ENCODE data around the gene TCF12.
"Not testable (repeated sequence)": the region's sequence is repeated elsewhere in the genome, so short reads cannot be mapped to it uniquely, and the experiment has no call there.

Gene TCF12

GRCh38 chr15:56948000-56948763 lies 29.7 kb downstream of the TCF12 start:
- DNase-seq, result no peak

GRCh38 chr15:56948764-56949101 lies 30.3 kb downstream of the TCF12 start:
- DNase-seq, result no peak

GRCh38 chr15:56950979-56951378 lies 32.5 kb downstream of the TCF12 start:
- no peak for DNase-seq

DNA sequence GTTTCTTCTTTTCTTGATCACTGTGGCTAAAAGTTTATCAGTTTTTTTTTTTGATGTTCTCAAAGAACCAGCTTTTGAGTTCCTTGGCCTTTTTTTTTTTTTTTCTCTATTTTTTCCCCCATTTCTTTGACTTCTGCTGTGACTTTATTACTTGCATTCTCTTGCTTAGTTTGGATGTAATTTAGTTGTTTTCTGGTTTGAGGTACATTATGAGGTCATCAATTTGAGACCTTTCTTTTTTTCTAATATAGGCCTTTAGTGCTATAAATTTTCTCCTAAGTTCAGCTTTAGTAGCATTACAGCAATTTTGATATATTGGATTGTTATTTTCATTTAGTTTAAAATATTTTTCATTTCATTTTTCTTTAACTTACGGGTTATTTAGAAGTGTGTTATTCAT lies 35.3 kb downstream of the TCF12 start:
- no peak for DNase-seq

- not testable (repeated sequence) for DNase-seq
These were observed 36.6 kb downstream of the TCF12 start for GRCh38 chr15:56955011-56955410.

DNA sequence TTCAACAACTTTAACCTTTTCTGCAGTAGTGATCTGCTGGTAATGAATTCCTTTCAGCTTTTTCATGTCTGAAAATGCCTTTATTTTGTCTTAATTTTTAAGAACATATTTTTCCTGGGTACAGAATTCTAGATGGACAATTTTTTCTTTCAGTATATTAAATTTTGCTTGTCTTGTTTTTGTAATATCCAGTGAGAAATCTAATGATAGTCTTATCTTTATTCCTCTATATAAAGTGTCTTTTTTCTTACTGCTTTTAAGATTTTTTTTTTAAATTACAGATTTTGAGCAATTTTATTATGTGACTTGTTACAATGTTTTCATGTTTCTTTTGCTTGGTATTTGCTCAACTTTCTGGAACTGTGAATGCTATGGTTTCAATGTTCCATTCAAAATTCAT lies 38.1 kb downstream of the TCF12 start:
- no peak for DNase-seq

GRCh38 chr15:56957812-56958406 lies 39.5 kb downstream of the TCF12 start:
- DNase-seq, result no peak

- DNase-seq, result no peak
These were observed 40.8 kb downstream of the TCF12 start for GRCh38 chr15:56959318-56959648.

DNA sequence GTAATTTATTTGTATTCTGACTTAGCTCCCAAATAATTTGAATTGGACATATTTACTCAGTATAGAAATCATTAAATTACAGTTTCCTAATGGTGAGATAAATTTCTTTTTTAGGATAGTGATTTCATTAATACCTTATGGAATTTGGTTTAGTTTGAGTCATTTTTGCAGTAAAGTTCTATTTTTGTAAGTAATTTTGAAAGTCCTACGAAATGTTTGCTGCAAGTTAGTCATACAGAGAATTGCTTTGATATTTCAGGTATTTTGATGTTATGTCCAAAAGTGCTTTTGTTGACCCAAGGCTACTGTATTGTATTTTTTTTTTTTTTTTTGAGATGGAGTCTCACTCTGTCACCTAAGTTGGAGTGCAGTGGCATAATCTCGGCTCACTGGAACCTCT lies 41.7 kb downstream of the TCF12 start:
- no peak for DNase-seq

GRCh38 chr15:56963126-56963525 lies 44.7 kb downstream of the TCF12 start:
- DNase-seq, result no peak

GRCh38 chr15:56963710-56964109 lies 45.3 kb downstream of the TCF12 start:
- DNase-seq, result no peak

DNA sequence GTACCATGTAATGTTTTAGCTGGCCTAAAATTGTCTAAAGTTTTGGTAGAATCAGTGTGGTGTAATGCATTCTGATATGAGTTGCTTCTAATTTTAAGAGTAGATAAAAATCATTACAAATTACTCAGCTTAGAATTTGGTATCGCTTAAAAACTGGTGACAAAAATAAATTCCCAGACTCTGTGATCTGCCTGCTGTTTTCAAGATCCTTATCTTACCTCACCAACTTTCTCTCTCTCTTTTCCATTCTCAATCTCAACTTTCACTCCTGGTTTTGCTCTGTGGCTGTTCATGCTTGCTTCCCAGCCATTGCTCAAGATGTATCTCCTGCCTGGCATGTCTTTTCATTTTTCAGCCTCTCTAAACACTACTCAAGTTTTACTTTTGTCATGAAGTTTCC lies 45.7 kb downstream of the TCF12 start:
- DNase-seq, result no peak

- no peak for DNase-seq
These were observed 47.0 kb downstream of the TCF12 start for GRCh38 chr15:56965231-56966013.

- DNase-seq, result no peak
These were observed 48.9 kb downstream of the TCF12 start for GRCh38 chr15:56967336-56967735.

DNA sequence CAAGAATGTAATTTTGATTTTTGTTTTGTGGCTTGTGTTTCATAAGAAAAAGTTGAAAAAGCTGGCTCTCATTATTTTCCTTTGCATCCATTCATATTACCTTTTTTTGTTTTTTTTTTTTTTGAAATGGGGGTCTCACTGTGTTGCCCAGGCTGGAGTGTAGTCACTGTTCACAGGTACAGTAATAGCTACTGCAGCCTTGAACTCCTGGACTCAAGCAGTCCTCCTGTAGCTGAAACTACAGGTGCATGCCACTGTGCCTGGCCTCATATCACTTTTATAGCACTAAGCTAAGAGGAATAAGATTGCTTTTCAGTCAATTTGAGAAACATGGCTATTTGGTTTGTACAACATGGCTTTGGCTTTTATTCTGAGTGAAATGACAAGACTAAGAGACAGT lies 49.8 kb downstream of the TCF12 start:
- no peak for DNase-seq

- no peak for DNase-seq
These were observed 50.4 kb downstream of the TCF12 start for GRCh38 chr15:56968821-56969220.

DNA sequence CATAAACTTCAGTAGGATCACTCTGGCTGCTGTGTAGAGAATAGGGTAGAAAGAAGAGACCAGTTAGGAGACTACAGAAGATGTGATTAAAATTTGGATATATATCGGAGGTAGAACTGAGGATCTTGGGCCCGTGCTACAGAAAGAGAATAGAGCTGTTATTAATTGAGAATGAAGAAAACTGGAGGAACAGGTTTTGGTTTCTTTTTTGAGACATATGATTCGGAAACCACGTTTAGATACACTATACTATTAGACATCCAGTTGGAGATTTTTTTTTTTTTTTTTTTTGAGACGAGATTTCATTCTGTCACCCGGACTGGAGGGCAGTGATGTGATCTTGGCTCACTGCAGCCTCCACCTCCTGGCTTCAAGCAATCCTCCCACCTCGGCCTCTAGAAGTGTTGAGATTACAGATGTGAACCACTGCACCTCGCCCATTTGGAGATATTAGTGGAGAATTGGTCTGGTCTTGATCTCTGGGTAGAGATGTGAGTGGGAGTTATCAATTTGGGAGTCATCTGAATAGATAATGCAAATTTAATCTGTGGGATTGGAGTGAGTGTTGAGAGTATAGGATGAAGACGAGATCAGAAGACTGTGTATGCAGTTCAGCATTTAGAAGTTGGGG lies 50.9 kb downstream of the TCF12 start:
- DNase-seq, result no peak

GRCh38 chr15:56971571-56971970 lies 53.1 kb downstream of the TCF12 start:
- no peak for DNase-seq

- no peak for DNase-seq
These were observed 53.6 kb downstream of the TCF12 start for GRCh38 chr15:56972016-56972415.

DNA sequence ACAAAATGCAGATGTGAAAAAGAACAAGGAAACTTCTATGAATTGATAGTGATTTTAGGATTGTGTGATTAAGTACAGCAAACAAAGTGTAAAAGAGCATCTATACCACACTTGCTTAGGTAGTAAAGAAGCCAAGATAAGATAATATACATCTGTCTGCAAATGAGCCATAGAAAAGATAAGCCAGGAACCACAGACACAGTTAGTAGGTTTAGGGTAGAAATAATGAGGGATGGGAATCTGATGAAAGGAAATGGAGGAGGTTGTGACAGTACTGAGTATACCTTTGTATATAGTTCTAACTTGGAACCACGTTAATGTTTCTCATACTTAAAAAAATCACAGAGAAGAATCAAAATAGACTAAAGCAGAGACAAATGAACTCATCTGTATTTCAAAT lies 54.0 kb downstream of the TCF12 start:
- DNase-seq, result no peak

DNA sequence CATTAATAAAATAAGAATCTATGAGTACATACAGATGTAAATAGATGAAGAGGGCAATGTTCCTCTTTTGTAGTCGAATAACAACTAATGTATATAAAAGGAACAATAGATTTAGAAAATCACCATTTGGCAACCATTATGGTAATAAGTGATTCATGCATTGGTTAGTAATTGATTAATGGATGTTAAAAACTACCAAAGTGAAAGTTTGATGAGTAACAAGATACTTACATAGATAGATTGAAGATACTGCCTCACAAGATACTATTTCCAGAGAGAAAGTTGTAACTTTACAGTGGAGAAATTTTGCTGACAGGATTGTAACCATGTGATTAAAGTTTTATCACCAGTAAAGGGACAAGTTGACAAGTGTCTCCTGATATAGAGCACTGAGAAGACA lies 55.0 kb downstream of the TCF12 start:
- DNase-seq, result no peak

DNA sequence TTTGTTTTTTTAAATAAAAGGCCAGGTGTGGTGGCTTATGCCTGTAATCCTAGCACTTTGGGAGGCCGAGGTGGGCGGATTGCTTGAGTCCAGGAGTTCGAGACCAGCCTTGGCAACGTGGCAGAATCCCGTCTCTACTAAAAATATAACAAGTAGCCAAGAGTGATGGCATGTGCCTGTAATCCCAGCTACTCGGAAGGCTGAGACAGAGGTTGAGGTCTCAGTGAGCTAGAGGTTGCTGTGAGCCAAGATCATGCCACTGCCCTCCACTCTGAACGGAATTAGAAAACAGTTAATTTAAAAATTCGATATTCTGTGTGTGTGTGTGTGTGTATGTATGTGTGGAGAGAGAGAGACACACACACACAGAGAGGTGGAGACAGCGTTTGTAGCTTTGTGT lies 58.8 kb downstream of the TCF12 start:
- no peak for DNase-seq

- DNase-seq, result no peak
These were observed 60.6 kb downstream of the TCF12 start for GRCh38 chr15:56978898-56979662.

Measured in stimulated activated CD4-positive, alpha-beta T cell treated with anti-CD3 and anti-CD28 coated beads, Interleukin-1b, Interleukin-23, amount 100 ng/mL, for 48 hours (primary cell).